Endothelial cell of umbilical vein (primary cell): ENCODE data around the gene PPM1L. TPM values are rescaled to one million over a fixed set of nuclear protein-coding genes. Genes with fewer than 3 reads are reported as not detected.

ENCODE experiments used
- BruUV-seq: library from RNA; stranded (reverse); fragments of 400-500 nt; replicated peaks from 2 replicates; lab custom pipeline; 2021; lab: Mats Ljungman, UMichigan
- CTCF ChIA-PET: fragments of 300-600, 350-600 bp; sonication (Branson Sonifier 250); formaldehyde crosslinking; loops from one replicate; lab custom pipeline; 2021; ENCODE audit warnings: antibody characterized with exemption, inconsistent platforms; lab: Charles Lee
- POLR2A ChIA-PET: fragments of 300-600, 350-600 bp; sonication (Branson Sonifier 250); formaldehyde crosslinking; loops from one replicate; lab custom pipeline; 2021; ENCODE audit warnings: antibody characterized with exemption, inconsistent platforms; lab: Charles Lee
- DNase-seq: peaks from one replicate; pipeline ENCODE4 v3.0.0-alpha.2; 2011; ENCODE audit warnings: low read depth, low spot score
- FAIRE-seq: peaks from 2 replicates; lab custom pipeline; 2011; peaks lifted over from hg19 to GRCh38; lab: Jason Lieb, UNC
- H2AFZ ChIP-seq: 2 replicates; pipeline ENCODE4 v1.6.0; 2012; ENCODE audit warnings: low read depth, low read length, control low read depth, inconsistent platforms
- H3K27ac ChIP-seq: 2 replicates; pipeline ENCODE4 v1.5.1; 2011; ENCODE audit warnings: low read depth, mild to moderate bottlenecking, control low read depth, low read length, moderate library complexity; ENCODE audit not compliant: insufficient read depth
- H3K27me3 ChIP-seq, 2 experiments: 2 replicates each; pipeline versions ENCODE4 v1.6.0 to v1.6.1; 2011; ENCODE audit warnings: low read length in 2 of 2, mixed read lengths in 1 of 2; ENCODE audit not compliant: control insufficient read depth in 2 of 2, insufficient read depth in 2 of 2
- H3K36me3 ChIP-seq, 2 experiments: 2 replicates in 1 of 2; 3 replicates in 1 of 2; pipeline ENCODE4 v1.5.1; 2011; ENCODE audit warnings: low read length in 2 of 2, mild to moderate bottlenecking in 1 of 2, moderate library complexity in 1 of 2; ENCODE audit not compliant: control insufficient read depth in 2 of 2, insufficient read depth in 2 of 2; ENCODE audit errors: extremely low read depth in 1 of 2
- H3K4me1 ChIP-seq: 3 replicates; pipeline ENCODE4 v1.5.1; 2011; ENCODE audit warnings: mild to moderate bottlenecking, low read length; ENCODE audit not compliant: control insufficient read depth, insufficient read depth; ENCODE audit errors: extremely low read depth
- H3K4me2 ChIP-seq: 2 replicates; pipeline ENCODE4 v1.6.1; 2011; ENCODE audit warnings: low read length, control low read depth, mixed read lengths; ENCODE audit not compliant: insufficient read depth
- H3K4me3 ChIP-seq, 3 experiments: fragments of 200-600 bp in 1 of 3; sonication (generic), shearing (Covaris generic) in 1 of 3; replicated peaks in 1 of 3; 2 replicates each; pipeline ENCODE4 v1.5.1; 2011 to 2016; ENCODE audit warnings: control low read depth in 3 of 3, low read length in 3 of 3, mild to moderate bottlenecking in 2 of 3, inconsistent platforms in 1 of 3, low read depth in 1 of 3, moderate library complexity in 1 of 3; ENCODE audit not compliant: insufficient read depth in 1 of 3
- H3K79me2 ChIP-seq: 2 replicates; pipeline ENCODE4 v1.6.0; 2012; ENCODE audit warnings: low read length, inconsistent platforms; ENCODE audit not compliant: control insufficient read depth, insufficient read depth
- H3K9ac ChIP-seq: replicated peaks from 2 replicates; pipeline ENCODE3; 2011; ENCODE audit warnings: low read length, control low read depth; ENCODE audit not compliant: insufficient read depth; ENCODE audit errors: extremely low read depth
- H3K9me1 ChIP-seq: replicated peaks from 3 replicates; pipeline ENCODE4 v1.6.0; 2011; ENCODE audit warnings: mild to moderate bottlenecking, low read length; ENCODE audit not compliant: control insufficient read depth, insufficient read depth; ENCODE audit errors: extremely low read depth
- H3K9me3 ChIP-seq: replicated peaks from 2 replicates; pipeline ENCODE4 v1.5.1; 2012; ENCODE audit warnings: low read length, inconsistent platforms; ENCODE audit not compliant: control insufficient read depth, insufficient read depth
- H4K20me1 ChIP-seq: replicated peaks from 2 replicates; pipeline ENCODE3; 2011; ENCODE audit warnings: mild to moderate bottlenecking, low read length; ENCODE audit not compliant: control insufficient read depth, insufficient read depth; ENCODE audit errors: extremely low read depth
- CTCF ChIP-seq, 2 donors: IDR thresholded peaks; 1 replicate in 1 of 2; 2 replicates in 1 of 2; pipeline ENCODE4 v1.5.1; 2011; ENCODE audit warnings: low read length in 2 of 2, mild to moderate bottlenecking in 2 of 2, moderate library complexity in 2 of 2, control low read depth in 1 of 2, inconsistent platforms in 1 of 2, low read depth in 1 of 2; ENCODE audit not compliant: insufficient read depth in 1 of 2; ENCODE audit errors: extremely low read depth in 1 of 2
- EZH2 ChIP-seq: IDR thresholded peaks from 2 replicates; pipeline ENCODE4 v1.6.1; 2012; ENCODE audit warnings: borderline replicate concordance, low read depth, mild to moderate bottlenecking, moderate library complexity, low read length, inconsistent platforms; ENCODE audit not compliant: severe bottlenecking
- FOS ChIP-seq: IDR thresholded peaks from 2 replicates; pipeline ENCODE4 v1.6.1; 2011; ENCODE audit warnings: mild to moderate bottlenecking, low read length, moderate library complexity, borderline replicate concordance; ENCODE audit not compliant: insufficient read depth
- GATA2 ChIP-seq: IDR thresholded peaks from 2 replicates; pipeline ENCODE4 v1.7.0; 2011; ENCODE audit warnings: low read depth, mild to moderate bottlenecking, moderate library complexity, mixed read lengths, low read length; ENCODE audit not compliant: insufficient read length, insufficient read depth
- JUN ChIP-seq: IDR thresholded peaks from 2 replicates; pipeline ENCODE4 v1.6.1; 2011; ENCODE audit warnings: borderline replicate concordance, low read depth; ENCODE audit not compliant: insufficient read length, insufficient read depth
- MYC ChIP-seq: IDR thresholded peaks from one replicate; pipeline ENCODE4 v1.6.1; 2011; ENCODE audit warnings: mild to moderate bottlenecking, low read depth, low read length
- POLR2A ChIP-seq: IDR thresholded peaks from 2 replicates; pipeline ENCODE4 v1.6.1; 2012; ENCODE audit warnings: low read depth, mild to moderate bottlenecking, control low read depth, low read length
- POLR2AphosphoS5 ChIP-seq: IDR thresholded peaks from 2 replicates; pipeline ENCODE4 v1.6.1; 2012; ENCODE audit warnings: low read depth, mild to moderate bottlenecking, control low read depth, low read length, moderate library complexity; ENCODE audit not compliant: insufficient read depth
- dilution Hi-C: fragments of 300-500 bp; cut with MboI; formaldehyde crosslinking; loops from one replicate; pipeline ENCODE4 v1.15.0; 2019; ENCODE audit warnings: low sequenced_read_pairs; ENCODE audit not compliant: extremely low pct_ligation_motif_present
- intact Hi-C: fragments of 100-400 bp; cut with micrococcal nuclease; formaldehyde crosslinking; loops from one replicate; pipeline ENCODE4 v1.10.0; 2022
- polyA plus RNA-seq, 4 experiments: library from polyadenylated mRNA; depleted of rRNA in 3 of 4; stranded (reverse) in 3 of 4; unstranded in 1 of 4; fragments of >200 nt; gene quantifications; 2 replicates each; pipeline versions ENCODE4 v1.2.1 to v1.2.3, GENCODE V29; 2011 to 2012; ENCODE audit warnings: missing spikeins in 1 of 4
- total RNA-seq: library from RNA; stranded (reverse); gene quantifications from 2 replicates; pipeline ENCODE4 v1.2.3, GENCODE V29; 2021
- TF ChIP-seq, protein P1 (sequence below): IDR thresholded peaks from 2 replicates; pipeline ENCODE4 v1.6.1; 2011; ENCODE audit not compliant: insufficient read depth, insufficient read length

Gene PPM1L
- total and polyA plus RNA-seq, 2 donors (not counting 3 experiments of a cell fraction or from before 2014, with no cell fraction given), result 0.63 to 2.9 TPM

DNA sequence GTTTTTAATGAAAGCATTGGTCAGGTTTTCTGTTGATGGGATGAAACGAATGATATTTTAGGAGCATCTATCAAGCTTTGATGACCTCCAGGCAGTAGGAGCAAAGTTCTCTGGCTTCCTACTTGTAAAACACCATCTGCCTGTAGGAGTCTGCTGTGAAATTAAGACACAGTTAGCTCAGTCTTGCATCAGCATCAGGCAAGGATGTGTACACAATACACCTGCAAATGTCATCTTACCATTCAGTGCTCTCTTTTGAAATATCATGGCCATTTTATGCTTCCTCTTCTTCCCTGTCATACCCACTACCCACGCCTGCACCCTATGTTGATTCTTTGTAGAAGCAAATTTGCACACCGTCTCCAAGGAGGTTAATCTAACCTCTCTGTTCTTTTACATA, 310.9 kb downstream of the PPM1L start:
- Histone ChIP-seq H3K4me2 (no peak overlapping the region), H3K36me3 (no peaks in the 10 kb centered on the region), H2AFZ (no peak overlapping the region), H3K9me1 (no peaks in the 10 kb centered on the region), H3K9me3 (no peaks in the 10 kb centered on the region), H3K27me3 (no peaks in the 10 kb centered on the region), H3K9ac (no peak overlapping the region), H3K4me3 (no peak overlapping the region), H3K79me2 (no peaks in the 10 kb centered on the region), H3K27ac (no peak overlapping the region), H4K20me1 (no peaks in the 10 kb centered on the region), H3K4me1 (peaks cover 29% of the 10 kb centered on the region)
- TF ChIP-seq MYC, result no peak
- TF ChIP-seq, protein P1, sequence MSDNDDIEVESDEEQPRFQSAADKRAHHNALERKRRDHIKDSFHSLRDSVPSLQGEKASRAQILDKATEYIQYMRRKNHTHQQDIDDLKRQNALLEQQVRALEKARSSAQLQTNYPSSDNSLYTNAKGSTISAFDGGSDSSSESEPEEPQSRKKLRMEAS, result no peak
- TF ChIP-seq POLR2A, result no peak
- TF ChIP-seq EZH2, result no peak
- TF ChIP-seq GATA2, result no peak
- no peak for TF ChIP-seq POLR2AphosphoS5
- TF ChIP-seq JUN, result no peak
- TF ChIP-seq CTCF (IDR thresholded peaks at IDR 0.05; ENCODE audit: extremely low read depth in 1 of 2, insufficient read depth in 1 of 2, low read depth in 1 of 2, low read length in 2 of 2), result no peak
- TF ChIP-seq FOS, result no peak
- ChIA-PET CTCF (interaction anchor here (1.0 kb wide), 1 partner anchor 11 kb away, joined by 3 read pairs; no protein-coding TSS in a partner anchor), POLR2A (no interaction called here)
- DNase-seq, result no peak
- dilution Hi-C loops, result no loop called here
- intact Hi-C loops, result no loop called here
- BruUV-seq, result no TSS peak
- FAIRE-seq, result no peak
